HG03432 (cell line): Measurements from ENCODE around the gene MAGEB1.

ENCODE experiments used
- ATAC-seq: cut with Tn5 transposase; IDR thresholded peaks from one replicate; pipeline ENCODE4 v1.9.1; 2021; ENCODE audit warnings: mild to moderate bottlenecking, moderate library complexity; ENCODE audit not compliant: unreplicated experiment

MAGEB1 gene

DNA sequence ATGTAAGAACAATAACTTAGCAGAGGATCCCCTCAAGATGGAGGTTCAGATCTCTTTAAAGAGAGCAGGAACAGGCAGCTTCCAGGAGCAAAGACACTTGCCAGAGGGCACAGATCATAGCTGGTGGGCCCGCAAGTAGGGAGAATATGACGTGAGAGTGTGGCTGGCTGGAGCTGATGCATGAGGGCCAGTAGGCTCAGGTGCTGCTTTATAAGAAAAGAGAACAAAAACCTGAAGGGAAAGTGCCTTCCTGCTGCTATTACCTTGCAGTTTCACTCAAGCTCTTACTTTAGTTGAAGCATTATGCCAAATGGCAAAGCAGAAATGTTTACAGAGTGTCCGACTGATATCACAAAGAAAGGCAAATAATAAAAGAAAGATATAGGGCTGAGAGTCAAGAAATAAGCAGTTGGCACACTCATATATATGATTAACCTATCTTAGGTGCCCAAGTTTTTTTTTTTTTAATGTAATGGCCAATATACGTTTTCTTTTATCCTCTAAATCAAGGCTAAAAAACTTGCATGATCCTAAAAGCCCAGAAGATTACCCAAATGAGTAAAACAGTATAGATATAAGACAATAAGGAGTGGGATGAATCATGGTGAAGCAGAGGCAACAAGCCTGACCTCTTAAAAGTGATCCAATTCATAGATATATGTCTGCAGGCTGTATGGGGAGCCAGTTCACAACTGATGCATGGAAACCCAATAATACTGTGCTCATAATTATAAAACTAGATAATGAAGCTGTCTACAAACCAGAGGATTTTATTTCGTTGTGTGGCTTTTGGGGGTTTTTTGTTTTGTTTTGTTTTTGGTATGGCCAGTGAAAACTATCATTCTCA lies 49.7 kb downstream of the MAGEB1 start:
- no peak for ATAC-seq

DNA sequence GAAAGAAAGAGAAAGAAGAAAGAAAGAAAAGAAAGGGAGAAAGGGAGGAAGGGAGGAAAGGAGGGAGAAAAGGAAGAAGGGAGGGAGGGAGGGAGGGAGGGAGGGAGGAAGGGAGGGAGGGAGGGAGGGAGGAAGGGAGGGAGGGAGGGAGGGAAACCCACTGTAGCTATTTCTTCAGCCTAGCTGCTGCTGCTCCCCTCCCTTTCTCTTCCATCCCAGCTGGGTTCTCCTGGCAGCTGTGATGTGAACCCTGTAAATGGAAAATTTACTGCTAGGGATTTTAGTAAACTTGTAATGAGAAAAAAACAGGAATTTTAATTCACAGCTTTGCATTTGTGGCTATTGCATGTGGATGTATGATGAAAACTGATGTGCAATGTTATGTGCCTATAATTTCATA lies 54.3 kb downstream of the MAGEB1 start:
- ATAC-seq = no peak
